ENCODE measurements around the gene PPFIA2.

The PPFIA2 gene

GRCh38 chr12:81211306-81211705, 547.8 kb downstream of the PPFIA2 start:
- no peak for DNase-seq (ENCODE audit: low read depth)

- DNase-seq (ENCODE audit: low read depth): peak; percentile 73
Measured at GRCh38 chr12:81209772-81210225, 549.4 kb downstream of the PPFIA2 start.

DNA sequence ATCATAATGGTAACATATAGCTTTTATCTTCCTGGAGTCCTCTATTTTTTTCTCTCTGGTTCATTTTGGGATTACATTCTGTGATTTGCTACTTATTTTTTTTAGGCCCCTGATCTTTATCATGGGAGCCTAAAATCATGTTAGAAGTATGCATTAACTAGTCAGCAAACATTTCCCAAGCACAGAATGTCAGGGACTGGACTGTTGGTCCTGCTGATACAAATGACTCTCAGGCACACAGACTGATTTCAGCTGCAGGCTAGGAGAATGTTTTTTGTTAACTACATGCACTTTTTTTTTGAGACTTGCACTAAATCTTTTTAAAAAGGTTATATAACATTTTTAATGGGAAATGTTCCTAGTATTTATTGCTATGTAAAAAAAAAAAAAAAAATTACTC, 550.1 kb downstream of the PPFIA2 start:
- no peak for DNase-seq (ENCODE audit: low read depth)

- no peak for DNase-seq (ENCODE audit: low read depth)
Measured at GRCh38 chr12:81208187-81208911, 550.8 kb downstream of the PPFIA2 start.
